Endothelial cell of umbilical vein (primary cell): Measurements from ENCODE around the gene PHF2. TPM values are rescaled to one million over a fixed set of nuclear protein-coding genes. Genes with fewer than 3 reads are reported as not detected.

ENCODE experiments used
- BruUV-seq: library from RNA; stranded (reverse); fragments of 400-500 nt; replicated peaks from 2 replicates; lab custom pipeline; 2021; lab: Mats Ljungman, UMichigan
- CTCF ChIA-PET: fragments of 300-600, 350-600 bp; sonication (Branson Sonifier 250); formaldehyde crosslinking; loops from one replicate; lab custom pipeline; 2021; ENCODE audit warnings: antibody characterized with exemption, inconsistent platforms; lab: Charles Lee
- POLR2A ChIA-PET: fragments of 300-600, 350-600 bp; sonication (Branson Sonifier 250); formaldehyde crosslinking; loops from one replicate; lab custom pipeline; 2021; ENCODE audit warnings: antibody characterized with exemption, inconsistent platforms; lab: Charles Lee
- DNase-seq: peaks from one replicate; pipeline ENCODE4 v3.0.0-alpha.2; 2011; ENCODE audit warnings: low read depth, low spot score
- FAIRE-seq: peaks from 2 replicates; lab custom pipeline; 2011; peaks lifted over from hg19 to GRCh38; lab: Jason Lieb, UNC
- H2AFZ ChIP-seq: 2 replicates; pipeline ENCODE4 v1.6.0; 2012; ENCODE audit warnings: low read depth, low read length, control low read depth, inconsistent platforms
- H3K27ac ChIP-seq: 2 replicates; pipeline ENCODE4 v1.5.1; 2011; ENCODE audit warnings: low read depth, mild to moderate bottlenecking, control low read depth, low read length, moderate library complexity; ENCODE audit not compliant: insufficient read depth
- H3K27me3 ChIP-seq, 2 experiments: 2 replicates each; pipeline versions ENCODE4 v1.6.0 to v1.6.1; 2011; ENCODE audit warnings: low read length in 2 of 2, mixed read lengths in 1 of 2; ENCODE audit not compliant: control insufficient read depth in 2 of 2, insufficient read depth in 2 of 2
- H3K36me3 ChIP-seq, 2 experiments: 2 replicates in 1 of 2; 3 replicates in 1 of 2; pipeline ENCODE4 v1.5.1; 2011; ENCODE audit warnings: low read length in 2 of 2, mild to moderate bottlenecking in 1 of 2, moderate library complexity in 1 of 2; ENCODE audit not compliant: control insufficient read depth in 2 of 2, insufficient read depth in 2 of 2; ENCODE audit errors: extremely low read depth in 1 of 2
- H3K4me1 ChIP-seq: 3 replicates; pipeline ENCODE4 v1.5.1; 2011; ENCODE audit warnings: mild to moderate bottlenecking, low read length; ENCODE audit not compliant: control insufficient read depth, insufficient read depth; ENCODE audit errors: extremely low read depth
- H3K4me2 ChIP-seq: 2 replicates; pipeline ENCODE4 v1.6.1; 2011; ENCODE audit warnings: low read length, control low read depth, mixed read lengths; ENCODE audit not compliant: insufficient read depth
- H3K4me3 ChIP-seq, 3 experiments: fragments of 200-600 bp in 1 of 3; sonication (generic), shearing (Covaris generic) in 1 of 3; replicated peaks in 1 of 3; 2 replicates each; pipeline ENCODE4 v1.5.1; 2011 to 2016; ENCODE audit warnings: control low read depth in 3 of 3, low read length in 3 of 3, mild to moderate bottlenecking in 2 of 3, inconsistent platforms in 1 of 3, low read depth in 1 of 3, moderate library complexity in 1 of 3; ENCODE audit not compliant: insufficient read depth in 1 of 3
- H3K79me2 ChIP-seq: 2 replicates; pipeline ENCODE4 v1.6.0; 2012; ENCODE audit warnings: low read length, inconsistent platforms; ENCODE audit not compliant: control insufficient read depth, insufficient read depth
- H3K9ac ChIP-seq: replicated peaks from 2 replicates; pipeline ENCODE3; 2011; ENCODE audit warnings: low read length, control low read depth; ENCODE audit not compliant: insufficient read depth; ENCODE audit errors: extremely low read depth
- H3K9me1 ChIP-seq: replicated peaks from 3 replicates; pipeline ENCODE4 v1.6.0; 2011; ENCODE audit warnings: mild to moderate bottlenecking, low read length; ENCODE audit not compliant: control insufficient read depth, insufficient read depth; ENCODE audit errors: extremely low read depth
- H3K9me3 ChIP-seq: replicated peaks from 2 replicates; pipeline ENCODE4 v1.5.1; 2012; ENCODE audit warnings: low read length, inconsistent platforms; ENCODE audit not compliant: control insufficient read depth, insufficient read depth
- H4K20me1 ChIP-seq: replicated peaks from 2 replicates; pipeline ENCODE3; 2011; ENCODE audit warnings: mild to moderate bottlenecking, low read length; ENCODE audit not compliant: control insufficient read depth, insufficient read depth; ENCODE audit errors: extremely low read depth
- EZH2 ChIP-seq: IDR thresholded peaks from 2 replicates; pipeline ENCODE4 v1.6.1; 2012; ENCODE audit warnings: borderline replicate concordance, low read depth, mild to moderate bottlenecking, moderate library complexity, low read length, inconsistent platforms; ENCODE audit not compliant: severe bottlenecking
- FOS ChIP-seq: IDR thresholded peaks from 2 replicates; pipeline ENCODE4 v1.6.1; 2011; ENCODE audit warnings: mild to moderate bottlenecking, low read length, moderate library complexity, borderline replicate concordance; ENCODE audit not compliant: insufficient read depth
- JUN ChIP-seq: IDR thresholded peaks from 2 replicates; pipeline ENCODE4 v1.6.1; 2011; ENCODE audit warnings: borderline replicate concordance, low read depth; ENCODE audit not compliant: insufficient read length, insufficient read depth
- MYC ChIP-seq: IDR thresholded peaks from one replicate; pipeline ENCODE4 v1.6.1; 2011; ENCODE audit warnings: mild to moderate bottlenecking, low read depth, low read length
- POLR2A ChIP-seq: IDR thresholded peaks from 2 replicates; pipeline ENCODE4 v1.6.1; 2012; ENCODE audit warnings: low read depth, mild to moderate bottlenecking, control low read depth, low read length
- dilution Hi-C: fragments of 300-500 bp; cut with MboI; formaldehyde crosslinking; loops from one replicate; pipeline ENCODE4 v1.15.0; 2019; ENCODE audit warnings: low sequenced_read_pairs; ENCODE audit not compliant: extremely low pct_ligation_motif_present
- intact Hi-C: fragments of 100-400 bp; cut with micrococcal nuclease; formaldehyde crosslinking; loops from one replicate; pipeline ENCODE4 v1.10.0; 2022
- polyA plus RNA-seq, 4 experiments: library from polyadenylated mRNA; depleted of rRNA in 3 of 4; stranded (reverse) in 3 of 4; unstranded in 1 of 4; fragments of >200 nt; gene quantifications; 2 replicates each; pipeline versions ENCODE4 v1.2.1 to v1.2.3, GENCODE V29; 2011 to 2012; ENCODE audit warnings: missing spikeins in 1 of 4
- total RNA-seq: library from RNA; stranded (reverse); gene quantifications from 2 replicates; pipeline ENCODE4 v1.2.3, GENCODE V29; 2021
- TF ChIP-seq, protein P1 (sequence below), 2 donors: IDR thresholded peaks; 1 replicate in 1 of 2; 2 replicates in 1 of 2; pipeline ENCODE4 v1.5.1; 2011; ENCODE audit warnings: low read length in 2 of 2, mild to moderate bottlenecking in 2 of 2, moderate library complexity in 2 of 2, control low read depth in 1 of 2, inconsistent platforms in 1 of 2, low read depth in 1 of 2; ENCODE audit not compliant: insufficient read depth in 1 of 2; ENCODE audit errors: extremely low read depth in 1 of 2

The PHF2 gene
- total and polyA plus RNA-seq, 2 donors (not counting 3 experiments of a cell fraction or from before 2014, with no cell fraction given), result 9.8 to 22.5 TPM

DNA sequence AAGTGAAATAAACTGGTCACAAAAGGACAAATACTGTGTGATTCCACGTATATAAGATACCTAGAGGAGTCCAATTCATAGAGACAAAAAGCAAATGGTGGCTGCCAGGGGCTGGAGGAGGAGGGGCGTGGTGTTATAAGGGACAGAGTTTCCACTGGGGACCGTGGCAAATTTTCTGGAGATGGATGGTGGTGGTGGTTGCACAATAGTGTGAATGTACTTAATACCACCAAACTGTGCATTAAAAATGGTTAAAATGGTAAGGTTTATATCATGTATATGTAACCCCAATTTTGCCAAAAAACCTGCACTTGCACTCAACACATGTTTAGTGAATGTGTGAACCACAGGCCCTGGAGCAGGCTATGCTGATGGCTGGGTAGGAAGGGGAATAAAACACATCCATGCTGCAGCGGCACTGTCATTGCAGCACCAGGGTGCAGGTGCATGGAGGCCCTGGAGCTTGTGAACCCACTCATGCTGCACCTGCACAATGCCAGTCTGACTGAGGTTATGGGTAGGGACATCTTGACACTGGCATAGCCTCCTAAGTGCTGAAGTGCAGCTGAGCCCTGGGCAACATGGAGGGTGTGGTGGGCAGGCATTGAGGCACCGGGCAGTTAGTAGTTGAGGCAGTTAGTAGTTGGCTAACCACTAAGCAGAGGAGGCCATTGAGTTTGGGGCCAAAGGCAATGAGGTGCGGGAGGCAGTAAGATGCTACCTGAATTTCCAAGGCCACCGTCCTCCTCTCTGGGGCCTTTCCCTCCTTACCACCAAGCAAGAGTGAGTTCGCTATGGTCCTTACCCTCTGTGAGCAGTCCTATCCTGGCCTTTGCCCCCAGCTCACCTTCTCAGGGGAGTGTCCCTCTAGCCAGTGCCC lies 3.5 kb upstream of the PHF2 start:
- H3K27me3 ChIP-seq, result no peaks in the 10 kb centered on the region
- dilution Hi-C loops (no loop called here), intact Hi-C loops (no loop called here)
- no peak overlapping the region for H2AFZ ChIP-seq
- POLR2A ChIA-PET, result no interaction called here
- FAIRE-seq (no peak), DNase-seq (no peak)
- CTCF ChIA-PET, result no interaction called here
- H3K9ac ChIP-seq, result no peak overlapping the region
- H3K4me3 ChIP-seq, result no peak overlapping the region
- no peaks in the 10 kb centered on the region for H3K36me3 ChIP-seq
- peaks cover 7% of the 10 kb centered on the region for H3K4me1 ChIP-seq
- H4K20me1 ChIP-seq, result no peaks in the 10 kb centered on the region
- no peaks in the 10 kb centered on the region for H3K9me1 ChIP-seq
- BruUV-seq, result no TSS peak
- no peak overlapping the region for H3K27ac ChIP-seq
- TF ChIP-seq, protein P1, sequence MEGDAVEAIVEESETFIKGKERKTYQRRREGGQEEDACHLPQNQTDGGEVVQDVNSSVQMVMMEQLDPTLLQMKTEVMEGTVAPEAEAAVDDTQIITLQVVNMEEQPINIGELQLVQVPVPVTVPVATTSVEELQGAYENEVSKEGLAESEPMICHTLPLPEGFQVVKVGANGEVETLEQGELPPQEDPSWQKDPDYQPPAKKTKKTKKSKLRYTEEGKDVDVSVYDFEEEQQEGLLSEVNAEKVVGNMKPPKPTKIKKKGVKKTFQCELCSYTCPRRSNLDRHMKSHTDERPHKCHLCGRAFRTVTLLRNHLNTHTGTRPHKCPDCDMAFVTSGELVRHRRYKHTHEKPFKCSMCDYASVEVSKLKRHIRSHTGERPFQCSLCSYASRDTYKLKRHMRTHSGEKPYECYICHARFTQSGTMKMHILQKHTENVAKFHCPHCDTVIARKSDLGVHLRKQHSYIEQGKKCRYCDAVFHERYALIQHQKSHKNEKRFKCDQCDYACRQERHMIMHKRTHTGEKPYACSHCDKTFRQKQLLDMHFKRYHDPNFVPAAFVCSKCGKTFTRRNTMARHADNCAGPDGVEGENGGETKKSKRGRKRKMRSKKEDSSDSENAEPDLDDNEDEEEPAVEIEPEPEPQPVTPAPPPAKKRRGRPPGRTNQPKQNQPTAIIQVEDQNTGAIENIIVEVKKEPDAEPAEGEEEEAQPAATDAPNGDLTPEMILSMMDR (IDR thresholded peaks at IDR 0.05; ENCODE audit: extremely low read depth in 1 of 2, insufficient read depth in 1 of 2, low read depth in 1 of 2, low read length in 2 of 2), result no peak
- no peak for TF ChIP-seq EZH2
- TF ChIP-seq JUN, result no peak
- TF ChIP-seq POLR2A, result no peak
- H3K9me3 ChIP-seq, result no peaks in the 10 kb centered on the region
- H3K4me2 ChIP-seq, result no peak overlapping the region
- H3K79me2 ChIP-seq, result peaks cover 7% of the 10 kb centered on the region

DNA sequence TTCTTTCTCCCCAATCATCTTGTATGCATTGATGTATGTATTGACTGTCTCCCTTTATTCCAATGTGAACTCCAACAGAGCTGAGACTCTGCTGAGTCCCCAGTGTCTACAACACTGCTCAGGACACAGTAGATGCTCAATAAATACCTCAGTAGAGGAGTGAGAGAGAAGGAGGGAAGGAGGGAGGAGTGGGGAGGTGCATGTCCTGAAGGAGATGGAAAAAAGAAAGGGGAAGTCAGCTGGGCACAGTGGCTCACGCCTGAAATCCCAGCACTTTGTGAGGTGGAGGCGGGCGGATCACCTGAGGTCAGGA lies 2.9 kb upstream of the PHF2 start:
- no peak overlapping the region for H3K9ac ChIP-seq
- ChIA-PET CTCF (no interaction called here), POLR2A (no interaction called here)
- no TSS peak for BruUV-seq
- TF ChIP-seq MYC (no peak), EZH2 (no peak), POLR2A (no peak), FOS (no peak)
- TF ChIP-seq, protein P1 (IDR thresholded peaks at IDR 0.05; ENCODE audit: extremely low read depth in 1 of 2, insufficient read depth in 1 of 2, low read depth in 1 of 2, low read length in 2 of 2), result no peak
- no peaks in the 10 kb centered on the region for H3K9me1 ChIP-seq
- dilution Hi-C loops (no loop called here), intact Hi-C loops (no loop called here)
- peaks cover 8% of the 10 kb centered on the region for H3K79me2 ChIP-seq
- no peak overlapping the region for H3K27ac ChIP-seq
- no peak overlapping the region for H3K4me3 ChIP-seq
- H3K9me3 ChIP-seq, result no peaks in the 10 kb centered on the region
- H3K4me2 ChIP-seq, result no peak overlapping the region
- no peaks in the 10 kb centered on the region for H3K36me3 ChIP-seq
- no peaks in the 10 kb centered on the region for H4K20me1 ChIP-seq
- no peak overlapping the region for H2AFZ ChIP-seq
- no peak for FAIRE-seq
- no peaks in the 10 kb centered on the region for H3K27me3 ChIP-seq
- no peak for DNase-seq
- H3K4me1 ChIP-seq, result peaks cover 7% of the 10 kb centered on the region
